Activated effector memory CD4-positive, alpha-beta T cell treated with Interleukin-2 at 50 U/mL for 16 hours (primary cell): ENCODE measurements around the gene MCRIP2.

ENCODE experiments used
- DNase-seq: peaks from one replicate; pipeline ENCODE4 v3.0.0-alpha.2; 2020

Gene MCRIP2

GRCh38 chr16:633336-634050 is 8.1 kb upstream of the MCRIP2 start:
- no peak for DNase-seq

- no peak for DNase-seq
Observed at GRCh38 chr16:634051-634670, 7.5 kb upstream of the MCRIP2 start.

- no peak for DNase-seq
Observed at GRCh38 chr16:634996-635395, 6.6 kb upstream of the MCRIP2 start.

DNA sequence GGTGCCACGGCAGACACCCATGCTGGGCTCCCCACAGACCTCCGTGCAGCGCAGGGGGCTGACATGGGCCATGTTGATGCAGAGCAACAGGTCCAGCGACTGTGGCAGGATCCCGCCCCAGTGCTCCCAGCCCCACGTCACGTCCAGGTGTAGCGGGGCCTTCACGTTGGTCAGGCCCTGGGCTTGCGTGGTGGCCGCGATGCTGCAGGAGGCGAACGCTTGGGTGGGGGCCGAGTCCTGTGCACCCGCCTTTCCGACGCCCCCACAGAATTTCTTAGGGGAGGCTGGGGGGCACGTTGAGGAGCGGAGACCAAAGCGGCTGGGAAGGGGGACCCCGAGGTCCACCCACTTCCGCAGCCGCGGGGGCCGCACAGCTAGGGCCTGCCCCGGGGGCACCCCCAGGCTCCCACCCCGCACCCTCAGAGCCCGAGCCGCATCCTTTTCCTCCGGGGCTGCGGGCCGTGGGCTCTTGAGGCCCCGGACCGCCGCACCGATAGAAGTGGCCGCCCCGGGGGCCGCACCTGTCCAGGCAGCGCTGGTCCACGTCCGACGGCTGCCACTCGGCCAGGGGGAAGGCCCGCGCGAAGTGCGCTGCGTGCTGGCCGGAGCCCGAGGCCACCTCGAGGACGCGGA is 5.9 kb upstream of the MCRIP2 start:
- no peak for DNase-seq

DNA sequence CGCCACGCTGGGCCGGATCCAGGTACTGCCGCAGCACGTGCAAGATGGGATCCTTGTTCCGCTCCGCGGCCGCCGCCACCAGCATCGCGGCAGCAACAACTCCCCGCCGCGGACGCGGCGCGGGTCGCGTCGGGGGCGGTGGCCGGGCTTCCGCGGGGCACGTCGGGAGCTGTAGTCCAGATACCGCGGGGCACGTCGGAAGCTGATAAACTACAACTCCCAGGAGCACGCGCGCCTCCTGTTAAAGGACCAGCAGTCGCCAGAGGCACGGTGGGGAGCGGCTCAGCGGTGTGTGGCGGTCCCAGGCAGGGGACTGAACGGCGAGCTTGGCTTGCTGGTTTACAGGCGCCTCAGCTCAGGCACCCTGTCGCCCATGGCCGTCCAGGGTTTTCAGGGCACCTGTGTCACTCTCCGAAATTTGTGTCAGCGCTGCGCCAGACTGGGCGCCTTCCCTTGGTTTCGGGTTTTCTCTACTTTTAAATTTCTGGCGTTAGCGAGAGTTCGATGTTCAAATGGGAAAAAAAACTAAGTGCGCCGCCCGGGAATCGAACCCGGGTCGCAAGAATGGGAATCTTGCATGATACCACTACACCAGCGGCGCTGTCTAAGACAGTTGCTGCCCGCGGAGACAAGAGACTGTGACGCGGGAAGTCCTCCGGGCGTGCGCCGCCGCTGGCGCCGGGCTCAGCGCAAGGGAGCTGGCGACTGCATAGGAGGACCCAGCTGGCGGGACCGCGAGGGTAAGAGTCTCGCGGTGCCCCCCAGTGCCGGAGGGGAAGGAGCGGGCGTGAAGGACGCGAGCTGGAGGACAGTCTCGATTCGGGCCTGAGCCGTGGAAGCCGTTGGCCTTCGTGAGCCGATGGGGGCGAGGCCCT is 5.2 kb upstream of the MCRIP2 start, which contains the start of gene METTL26:
Gene METTL26, minus strand, starts transcription at position 100 of the 875 bp plus-strand sequence. Its CDS starts 15 bp downstream, at position 85.
- peak; percentile 90 for DNase-seq

GRCh38 chr16:637081-638018 is 4.3 kb upstream of the MCRIP2 start:
- DNase-seq, result peak; percentile 78

DNA sequence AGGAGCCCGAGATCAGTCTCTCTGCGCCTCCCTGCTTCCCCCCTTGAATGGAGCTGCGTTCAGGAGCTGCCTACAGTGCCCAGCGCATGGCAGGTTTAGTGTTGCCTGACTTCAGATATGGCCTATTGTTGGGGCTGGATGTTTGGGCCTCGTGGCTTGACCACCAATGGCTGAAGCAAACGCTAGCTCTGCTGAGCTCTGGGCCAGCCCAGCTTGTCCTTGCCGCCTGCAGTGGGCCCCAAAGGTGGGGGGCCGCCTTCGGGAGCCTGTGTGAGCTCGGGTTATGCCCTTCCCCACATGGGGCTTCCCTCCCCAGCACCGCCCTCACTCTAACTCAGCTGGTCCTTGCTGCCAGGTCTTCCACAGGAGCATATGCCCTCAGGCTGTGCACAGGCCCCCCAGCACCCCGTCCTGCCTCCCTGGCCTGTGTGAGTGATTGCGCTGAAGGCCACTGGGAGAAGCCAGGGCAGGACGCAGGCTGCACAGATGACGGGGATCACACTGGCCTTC is 3.5 kb upstream of the MCRIP2 start:
- no peak for DNase-seq

DNA sequence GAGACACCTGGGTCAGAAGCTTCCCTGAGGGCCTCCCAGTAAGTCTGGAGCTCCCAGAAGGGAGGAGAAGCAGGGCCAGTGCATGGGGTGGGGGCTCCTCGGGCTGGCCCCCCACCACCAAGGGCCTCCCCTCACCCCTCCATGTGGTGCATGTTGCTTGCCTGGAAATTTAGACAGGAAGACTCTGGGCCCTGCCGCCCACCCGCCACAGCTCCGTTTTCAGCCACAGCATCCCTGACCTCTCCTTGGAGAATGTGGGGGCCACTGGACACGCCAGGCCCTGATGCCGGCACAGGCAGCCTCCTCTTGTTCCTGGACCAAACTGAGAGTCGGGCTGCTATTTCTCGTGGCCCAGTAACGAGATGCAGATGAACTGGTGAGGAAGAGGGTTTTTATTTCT is 2.8 kb upstream of the MCRIP2 start:
- no peak for DNase-seq

GRCh38 chr16:640614-641013 is 1.0 kb upstream of the MCRIP2 start:
- no peak for DNase-seq

DNA sequence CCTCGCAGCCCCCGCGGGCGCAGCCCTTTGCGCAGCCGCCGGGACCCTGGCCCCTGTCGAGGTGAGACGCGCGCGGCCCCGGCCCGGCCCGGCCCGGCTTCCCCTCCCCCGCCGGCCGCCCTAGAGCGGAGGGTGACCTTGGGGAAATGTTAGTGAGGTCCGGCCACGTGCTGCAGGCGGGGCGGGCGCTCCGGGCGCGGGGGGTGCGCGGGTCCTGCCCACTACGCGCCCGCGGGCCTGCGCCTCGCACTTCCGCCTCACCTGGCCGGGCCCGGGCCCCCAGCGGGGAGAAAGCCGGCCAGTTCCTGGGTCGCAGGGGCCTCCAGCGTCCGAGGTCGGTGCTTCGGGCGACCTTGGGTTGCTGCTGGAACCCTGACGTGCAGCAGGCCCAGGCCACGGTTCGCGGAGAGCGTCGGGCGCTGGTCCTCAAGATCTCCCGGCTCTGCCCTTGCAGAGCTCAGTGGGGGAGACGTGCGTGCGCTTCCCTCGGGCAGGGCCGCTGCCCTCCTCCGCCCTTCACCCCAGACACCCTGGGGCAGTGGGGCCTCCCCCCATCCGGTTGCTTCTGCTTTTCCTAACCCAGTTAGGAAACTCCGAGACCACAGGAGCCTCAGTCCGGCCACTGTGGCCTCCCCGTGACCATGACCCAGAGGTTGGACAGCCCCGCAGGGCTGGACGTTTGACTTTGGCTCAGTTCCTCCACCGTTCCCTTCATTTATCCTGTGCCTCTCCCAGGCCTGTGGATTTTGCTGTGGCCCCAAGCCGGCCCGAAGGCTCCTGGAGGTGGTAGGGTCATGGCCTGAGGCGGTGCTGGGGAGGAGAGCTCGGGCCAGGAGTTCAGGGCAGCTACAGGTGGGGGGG is 791 bp downstream of the MCRIP2 start:
- no peak for DNase-seq

- no peak for DNase-seq
Observed at GRCh38 chr16:643050-643368, 1.4 kb downstream of the MCRIP2 start.

DNA sequence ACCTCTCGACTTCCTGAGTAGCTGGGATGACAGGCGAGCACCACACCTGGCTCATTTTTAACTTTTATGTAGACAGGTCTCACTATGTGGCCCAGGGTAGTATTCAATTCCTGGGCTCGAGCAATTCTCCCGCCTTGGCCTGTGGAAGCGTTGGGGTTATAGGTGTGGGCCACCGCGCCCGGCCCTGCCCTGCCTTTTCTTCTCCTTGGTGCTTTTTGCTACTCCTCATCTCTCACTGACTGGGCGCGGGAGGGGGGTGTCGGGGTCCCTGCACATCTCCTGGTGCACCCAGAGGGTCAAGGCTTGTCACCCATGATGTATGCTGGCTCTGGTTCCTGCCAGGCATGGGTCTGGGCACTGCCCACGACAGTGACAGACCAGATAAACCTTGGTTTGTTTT is 2.9 kb downstream of the MCRIP2 start:
- DNase-seq, result no peak

GRCh38 chr16:645852-646678 is 4.4 kb downstream of the MCRIP2 start:
- no peak for DNase-seq

GRCh38 chr16:646679-647172 is 5.1 kb downstream of the MCRIP2 start:
- no peak for DNase-seq

DNA sequence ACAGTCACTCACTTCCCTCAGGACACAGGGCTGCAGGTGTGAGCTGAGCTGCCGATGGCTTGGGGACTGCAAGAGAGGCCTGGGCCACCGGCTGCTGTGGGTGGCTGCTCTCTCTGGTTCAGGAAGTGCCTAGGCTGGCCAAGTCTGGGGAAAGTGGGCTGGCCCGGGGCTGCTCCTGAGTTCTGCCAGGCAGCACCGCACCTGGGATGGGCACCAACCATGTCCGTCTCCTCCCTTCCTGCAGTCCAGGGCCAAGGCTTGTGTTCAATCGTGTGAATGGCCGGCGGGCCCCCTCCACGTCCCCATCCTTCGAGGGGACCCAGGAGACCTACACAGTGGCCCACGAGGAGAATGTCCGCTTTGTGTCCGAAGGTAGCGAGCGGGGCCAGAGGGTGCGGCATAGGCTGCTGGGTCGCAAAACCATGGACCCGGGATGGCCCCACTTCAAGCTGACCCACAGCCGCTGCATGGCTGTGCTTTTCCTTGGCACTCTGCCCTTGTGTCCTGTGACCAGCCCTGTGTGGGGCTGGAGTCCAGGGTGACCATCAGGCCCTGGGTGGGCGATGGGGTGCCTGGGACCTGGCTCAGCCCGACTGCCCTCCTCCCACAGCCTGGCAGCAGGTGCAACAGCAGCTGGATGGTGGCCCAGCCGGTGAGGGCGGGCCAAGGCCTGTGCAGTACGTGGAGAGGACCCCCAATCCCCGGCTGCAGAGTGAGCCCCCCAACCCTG is 5.7 kb downstream of the MCRIP2 start:
- no peak for DNase-seq

DNA sequence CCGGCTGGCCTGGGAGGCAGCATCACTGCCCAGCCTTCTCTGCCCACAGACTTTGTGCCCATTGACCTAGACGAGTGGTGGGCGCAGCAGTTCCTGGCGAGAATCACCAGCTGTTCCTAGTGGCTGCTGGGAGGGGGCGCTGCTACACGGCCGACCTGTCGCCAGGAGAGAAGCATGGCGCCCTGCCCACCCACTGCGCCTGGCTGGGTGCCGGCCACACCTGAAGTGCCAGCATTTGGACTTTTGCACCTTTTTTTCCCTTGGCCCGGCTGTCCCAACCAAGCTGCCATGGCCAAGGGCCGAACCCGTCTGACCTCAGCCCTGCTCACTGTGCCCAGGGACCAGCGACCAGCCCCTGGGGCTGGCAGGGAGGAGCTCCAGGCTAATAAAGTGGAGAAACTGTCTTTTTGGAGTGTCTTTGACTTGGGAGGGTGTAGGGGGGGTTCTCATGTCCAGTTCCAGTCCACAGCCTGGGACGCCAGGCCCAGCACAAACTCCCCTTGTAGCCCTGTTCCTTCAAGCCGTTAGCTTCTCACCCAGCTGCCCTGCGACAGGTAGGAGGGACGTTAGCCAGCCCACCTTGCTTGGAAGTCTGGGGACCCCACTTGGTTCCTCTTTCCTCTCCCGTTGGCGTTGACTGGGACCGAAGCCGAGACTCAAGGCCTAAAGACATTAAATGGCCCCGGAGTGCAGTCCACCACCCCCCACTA is 6.6 kb downstream of the MCRIP2 start:
- DNase-seq, result no peak

DNA sequence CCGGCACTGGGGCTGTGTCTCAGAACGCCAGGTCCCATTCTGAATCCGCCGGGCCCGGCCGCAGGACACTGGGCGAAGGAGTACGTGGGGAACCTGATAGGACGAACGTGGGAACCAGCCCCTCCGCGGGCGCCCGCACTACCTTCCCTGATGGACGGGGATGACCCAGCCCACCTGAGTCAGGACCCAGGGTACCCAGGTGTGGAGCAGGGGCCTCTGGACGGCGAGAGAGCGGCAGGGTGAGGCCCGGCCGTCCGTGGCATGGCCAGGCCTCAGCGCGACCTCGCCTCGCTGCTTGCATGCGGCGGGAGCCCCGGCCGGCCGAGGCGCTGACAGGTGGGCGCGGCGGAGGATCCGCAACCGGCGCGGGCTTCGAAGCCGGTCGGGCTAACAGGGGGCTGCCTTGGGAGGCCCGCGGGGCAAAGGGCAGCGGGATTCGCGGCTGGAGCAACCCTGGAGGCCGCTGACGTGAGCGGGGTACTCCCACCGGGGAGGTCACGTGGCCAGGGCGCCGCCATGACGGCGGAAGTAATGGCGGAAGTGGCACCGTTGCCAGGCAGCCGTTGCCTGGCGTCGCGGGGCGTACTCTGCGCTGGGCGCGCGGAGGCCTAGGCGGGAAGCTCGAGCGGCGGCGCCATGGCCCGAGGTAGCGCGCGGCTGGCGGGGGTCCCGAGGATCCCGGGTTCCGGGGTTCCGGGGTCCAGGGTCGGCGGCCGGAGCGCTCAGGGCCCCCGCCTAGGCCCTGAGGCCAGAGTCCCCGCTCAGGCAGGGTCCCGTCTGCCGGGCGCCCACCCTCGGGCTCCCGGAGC is 7.4 kb downstream of the MCRIP2 start, which contains the start of gene WDR90:
Gene WDR90, plus strand, starts transcription at position 585 of the 809 bp plus-strand sequence. Its CDS starts 52 bp downstream, at position 637.
- peak; percentile 89 for DNase-seq
